Stimulated activated CD4-positive, alpha-beta T cell treated with anti-CD3 and anti-CD28 coated beads, Interleukin-12 subunit alpha, Interleukin-12 subunit beta, amount 100 ng/mL, for 4 hours (primary cell): ENCODE measurements around the gene NMRK1.
A peak's percentile ranks its signal among the peaks of the same experiment; 100 is the strongest.

Experiments used
- DNase-seq: peaks from one replicate; pipeline ENCODE4 v3.0.0-alpha.2; 2020

NMRK1 gene

GRCh38 chr9:75054368-75055001, 33.5 kb downstream of the NMRK1 start:
- no peak for DNase-seq

- no peak for DNase-seq
These were observed 34.1 kb downstream of the NMRK1 start for GRCh38 chr9:75053869-75054268.

- DNase-seq, result no peak
These were observed 36.7 kb downstream of the NMRK1 start for GRCh38 chr9:75051285-75051684.

GRCh38 chr9:75047506-75047905, 40.4 kb downstream of the NMRK1 start:
- DNase-seq, result no peak

- no peak for DNase-seq
These were observed 41.1 kb downstream of the NMRK1 start for GRCh38 chr9:75046725-75047345.

GRCh38 chr9:75041041-75041440, 46.9 kb downstream of the NMRK1 start:
- DNase-seq, result no peak

- DNase-seq, result no peak
These were observed 48.2 kb downstream of the NMRK1 start for GRCh38 chr9:75039801-75040200.

GRCh38 chr9:75039009-75039408, 48.9 kb downstream of the NMRK1 start:
- no peak for DNase-seq

GRCh38 chr9:75036793-75037192, 51.2 kb downstream of the NMRK1 start:
- DNase-seq, result no peak

GRCh38 chr9:75033791-75034473, 54.0 kb downstream of the NMRK1 start:
- DNase-seq, result no peak

- peak; percentile 42 for DNase-seq
These were observed 60.5 kb downstream of the NMRK1 start for GRCh38 chr9:75027187-75028107.

GRCh38 chr9:75023846-75024245, 64.1 kb downstream of the NMRK1 start:
- DNase-seq, result no peak

- DNase-seq, result no peak
These were observed 68.3 kb downstream of the NMRK1 start for GRCh38 chr9:75019654-75020053.

GRCh38 chr9:75019022-75019421, 68.9 kb downstream of the NMRK1 start:
- DNase-seq, result no peak

- no peak for DNase-seq
These were observed 70.6 kb downstream of the NMRK1 start for GRCh38 chr9:75017378-75017777.

- no peak for DNase-seq
These were observed 74.2 kb downstream of the NMRK1 start for GRCh38 chr9:75013735-75014134.
